ENCODE results near the gene ADGRL3. TPM values are rescaled to one million over a fixed set of nuclear protein-coding genes. Genes with fewer than 3 reads are reported as not detected.

ADGRL3 gene
- total and polyA plus RNA-seq, 4 donors: 0.07 to 1.7 (median 0.82) TPM

DNA sequence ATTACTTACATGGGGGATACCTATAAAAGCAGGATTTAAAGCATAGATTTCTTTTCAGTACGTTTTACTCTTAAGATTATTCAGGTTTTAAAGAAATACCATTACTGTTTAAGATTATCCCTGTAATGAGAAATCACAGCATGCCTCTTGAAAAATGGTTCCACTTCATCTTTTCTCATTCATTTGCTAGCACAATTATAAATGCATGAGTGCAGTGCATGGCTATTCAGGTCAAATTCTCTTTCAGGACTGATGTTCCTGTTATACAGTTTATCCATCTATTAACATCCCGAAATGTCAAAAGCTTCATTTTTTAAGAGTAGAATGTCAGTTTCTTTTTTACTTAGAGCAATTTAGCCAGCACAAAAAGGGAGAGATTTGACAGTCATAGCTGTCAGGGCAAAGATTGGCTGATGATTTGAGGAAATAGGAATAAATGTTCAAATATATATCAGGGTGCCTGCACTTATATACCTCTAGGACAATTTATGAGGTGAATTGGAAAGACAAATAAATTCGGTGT is 135.2 kb downstream of the ADGRL3 start:
- 61% methylated on average over 3 of the region's 3 CpGs for WGBS
- Histone ChIP-seq H3K36me3 (ENCODE audit: control insufficient read depth in 4 of 4, insufficient read depth in 3 of 4, low read depth in 1 of 4, low read length in 3 of 4) (no peaks in the 10 kb centered on the region), H3K4me3 (ENCODE audit: low read depth in 1 of 3, low read length in 3 of 3) (no peak overlapping the region), H3K27ac (ENCODE audit: low read depth in 1 of 2, low read length in 2 of 2) (no peak overlapping the region), H3K4me1 (ENCODE audit: control insufficient read depth in 4 of 4, insufficient read depth in 4 of 4, low read length in 3 of 4) (no peaks in the 10 kb centered on the region), H3K9me3 (ENCODE audit: control insufficient read depth in 4 of 4, low read length in 3 of 4) (no peaks in the 10 kb centered on the region), H3K27me3 (ENCODE audit: control insufficient read depth in 4 of 4, insufficient read depth in 4 of 4, low read length in 3 of 4) (peaks cover 0 to 4% (median 0%) of the 10 kb centered on the region in 4 donors), H3K9ac (ENCODE audit: low read depth in 1 of 2, low read length in 2 of 2) (no peak overlapping the region)
- TF ChIP-seq, protein P1, sequence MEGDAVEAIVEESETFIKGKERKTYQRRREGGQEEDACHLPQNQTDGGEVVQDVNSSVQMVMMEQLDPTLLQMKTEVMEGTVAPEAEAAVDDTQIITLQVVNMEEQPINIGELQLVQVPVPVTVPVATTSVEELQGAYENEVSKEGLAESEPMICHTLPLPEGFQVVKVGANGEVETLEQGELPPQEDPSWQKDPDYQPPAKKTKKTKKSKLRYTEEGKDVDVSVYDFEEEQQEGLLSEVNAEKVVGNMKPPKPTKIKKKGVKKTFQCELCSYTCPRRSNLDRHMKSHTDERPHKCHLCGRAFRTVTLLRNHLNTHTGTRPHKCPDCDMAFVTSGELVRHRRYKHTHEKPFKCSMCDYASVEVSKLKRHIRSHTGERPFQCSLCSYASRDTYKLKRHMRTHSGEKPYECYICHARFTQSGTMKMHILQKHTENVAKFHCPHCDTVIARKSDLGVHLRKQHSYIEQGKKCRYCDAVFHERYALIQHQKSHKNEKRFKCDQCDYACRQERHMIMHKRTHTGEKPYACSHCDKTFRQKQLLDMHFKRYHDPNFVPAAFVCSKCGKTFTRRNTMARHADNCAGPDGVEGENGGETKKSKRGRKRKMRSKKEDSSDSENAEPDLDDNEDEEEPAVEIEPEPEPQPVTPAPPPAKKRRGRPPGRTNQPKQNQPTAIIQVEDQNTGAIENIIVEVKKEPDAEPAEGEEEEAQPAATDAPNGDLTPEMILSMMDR (IDR thresholded peaks at IDR 0.05; ENCODE audit: low read depth, low read length, missing input control): no peak
- TF ChIP-seq, protein P2, sequence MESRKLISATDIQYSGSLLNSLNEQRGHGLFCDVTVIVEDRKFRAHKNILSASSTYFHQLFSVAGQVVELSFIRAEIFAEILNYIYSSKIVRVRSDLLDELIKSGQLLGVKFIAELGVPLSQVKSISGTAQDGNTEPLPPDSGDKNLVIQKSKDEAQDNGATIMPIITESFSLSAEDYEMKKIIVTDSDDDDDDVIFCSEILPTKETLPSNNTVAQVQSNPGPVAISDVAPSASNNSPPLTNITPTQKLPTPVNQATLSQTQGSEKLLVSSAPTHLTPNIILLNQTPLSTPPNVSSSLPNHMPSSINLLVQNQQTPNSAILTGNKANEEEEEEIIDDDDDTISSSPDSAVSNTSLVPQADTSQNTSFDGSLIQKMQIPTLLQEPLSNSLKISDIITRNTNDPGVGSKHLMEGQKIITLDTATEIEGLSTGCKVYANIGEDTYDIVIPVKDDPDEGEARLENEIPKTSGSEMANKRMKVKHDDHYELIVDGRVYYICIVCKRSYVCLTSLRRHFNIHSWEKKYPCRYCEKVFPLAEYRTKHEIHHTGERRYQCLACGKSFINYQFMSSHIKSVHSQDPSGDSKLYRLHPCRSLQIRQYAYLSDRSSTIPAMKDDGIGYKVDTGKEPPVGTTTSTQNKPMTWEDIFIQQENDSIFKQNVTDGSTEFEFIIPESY (IDR thresholded peaks at IDR 0.05): no peak
- no peak for TF ChIP-seq SP1 (IDR thresholded peaks at IDR 0.05)
- no peak for TF ChIP-seq FOXA2 (IDR thresholded peaks at IDR 0.05)
- no peak for TF ChIP-seq TAF1 (conservative IDR thresholded peaks at IDR 0.05)
- no peak for TF ChIP-seq RAD21 (IDR thresholded peaks at IDR 0.05)
- TF ChIP-seq HNF4A (conservative IDR thresholded peaks at IDR 0.05): no peak
- TF ChIP-seq YY1 (IDR thresholded peaks at IDR 0.05): no peak
- TF ChIP-seq, protein P3, sequence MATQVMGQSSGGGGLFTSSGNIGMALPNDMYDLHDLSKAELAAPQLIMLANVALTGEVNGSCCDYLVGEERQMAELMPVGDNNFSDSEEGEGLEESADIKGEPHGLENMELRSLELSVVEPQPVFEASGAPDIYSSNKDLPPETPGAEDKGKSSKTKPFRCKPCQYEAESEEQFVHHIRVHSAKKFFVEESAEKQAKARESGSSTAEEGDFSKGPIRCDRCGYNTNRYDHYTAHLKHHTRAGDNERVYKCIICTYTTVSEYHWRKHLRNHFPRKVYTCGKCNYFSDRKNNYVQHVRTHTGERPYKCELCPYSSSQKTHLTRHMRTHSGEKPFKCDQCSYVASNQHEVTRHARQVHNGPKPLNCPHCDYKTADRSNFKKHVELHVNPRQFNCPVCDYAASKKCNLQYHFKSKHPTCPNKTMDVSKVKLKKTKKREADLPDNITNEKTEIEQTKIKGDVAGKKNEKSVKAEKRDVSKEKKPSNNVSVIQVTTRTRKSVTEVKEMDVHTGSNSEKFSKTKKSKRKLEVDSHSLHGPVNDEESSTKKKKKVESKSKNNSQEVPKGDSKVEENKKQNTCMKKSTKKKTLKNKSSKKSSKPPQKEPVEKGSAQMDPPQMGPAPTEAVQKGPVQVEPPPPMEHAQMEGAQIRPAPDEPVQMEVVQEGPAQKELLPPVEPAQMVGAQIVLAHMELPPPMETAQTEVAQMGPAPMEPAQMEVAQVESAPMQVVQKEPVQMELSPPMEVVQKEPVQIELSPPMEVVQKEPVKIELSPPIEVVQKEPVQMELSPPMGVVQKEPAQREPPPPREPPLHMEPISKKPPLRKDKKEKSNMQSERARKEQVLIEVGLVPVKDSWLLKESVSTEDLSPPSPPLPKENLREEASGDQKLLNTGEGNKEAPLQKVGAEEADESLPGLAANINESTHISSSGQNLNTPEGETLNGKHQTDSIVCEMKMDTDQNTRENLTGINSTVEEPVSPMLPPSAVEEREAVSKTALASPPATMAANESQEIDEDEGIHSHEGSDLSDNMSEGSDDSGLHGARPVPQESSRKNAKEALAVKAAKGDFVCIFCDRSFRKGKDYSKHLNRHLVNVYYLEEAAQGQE (IDR thresholded peaks at IDR 0.05): no peak
- TF ChIP-seq, protein P4, sequence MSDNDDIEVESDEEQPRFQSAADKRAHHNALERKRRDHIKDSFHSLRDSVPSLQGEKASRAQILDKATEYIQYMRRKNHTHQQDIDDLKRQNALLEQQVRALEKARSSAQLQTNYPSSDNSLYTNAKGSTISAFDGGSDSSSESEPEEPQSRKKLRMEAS (IDR thresholded peaks at IDR 0.05): no peak
- no peak for TF ChIP-seq FOXA1 (IDR thresholded peaks at IDR 0.05)
- TF ChIP-seq NR2F2 (IDR thresholded peaks at IDR 0.05): no peak
- TF ChIP-seq, protein P5, sequence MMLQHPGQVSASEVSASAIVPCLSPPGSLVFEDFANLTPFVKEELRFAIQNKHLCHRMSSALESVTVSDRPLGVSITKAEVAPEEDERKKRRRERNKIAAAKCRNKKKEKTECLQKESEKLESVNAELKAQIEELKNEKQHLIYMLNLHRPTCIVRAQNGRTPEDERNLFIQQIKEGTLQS (IDR thresholded peaks at IDR 0.05): no peak
- TF ChIP-seq RXRA (IDR thresholded peaks at IDR 0.05): no peak
- no peak for TF ChIP-seq HNF4G (IDR thresholded peaks at IDR 0.05)
- no peak for TF ChIP-seq GABPA (IDR thresholded peaks at IDR 0.05 in 1 of 2, conservative IDR thresholded peaks at IDR 0.05 in 1 of 2)
- DNase-seq (ENCODE audit: low spot score): no peak

DNA sequence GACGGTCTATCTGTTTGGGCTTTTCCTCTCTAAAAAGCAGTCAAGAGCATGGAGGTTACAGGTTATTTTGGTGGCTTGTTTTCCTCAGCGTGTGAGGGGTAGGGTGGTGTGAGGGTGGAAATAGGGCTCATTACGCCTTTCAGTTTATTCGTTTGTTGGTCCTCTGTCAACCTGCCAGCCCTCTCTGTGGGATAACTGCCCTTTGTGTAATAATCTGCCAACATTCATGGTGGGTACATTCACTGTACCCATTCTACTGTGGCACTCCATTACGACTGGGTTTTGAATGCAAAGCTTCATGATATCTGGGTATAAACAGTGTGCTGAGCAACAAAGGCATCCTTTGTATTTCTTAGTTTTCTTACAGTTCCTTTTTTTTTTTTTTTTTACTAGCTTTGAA is 136.4 kb downstream of the ADGRL3 start:
- TF ChIP-seq, protein P1 (IDR thresholded peaks at IDR 0.05; ENCODE audit: low read depth, low read length, missing input control): no peak
- TF ChIP-seq YY1 (IDR thresholded peaks at IDR 0.05): no peak
- no peak for TF ChIP-seq HNF4G (IDR thresholded peaks at IDR 0.05)
- TF ChIP-seq, protein P5 (IDR thresholded peaks at IDR 0.05): no peak
- no peak for TF ChIP-seq FOXA1 (IDR thresholded peaks at IDR 0.05)
- no peak for TF ChIP-seq FOXA2 (IDR thresholded peaks at IDR 0.05)
- no peak for TF ChIP-seq GABPA (IDR thresholded peaks at IDR 0.05 in 1 of 2, conservative IDR thresholded peaks at IDR 0.05 in 1 of 2)
- TF ChIP-seq EGR1 (IDR thresholded peaks at IDR 0.05; ENCODE audit: low read depth in 2 of 2): no peak
- TF ChIP-seq, protein P2 (IDR thresholded peaks at IDR 0.05): no peak
- no peak for TF ChIP-seq JUND (IDR thresholded peaks at IDR 0.05)
- no peaks in the 10 kb centered on the region for H3K9me3 ChIP-seq (ENCODE audit: control insufficient read depth in 4 of 4, low read length in 3 of 4)
- H3K9ac ChIP-seq (ENCODE audit: low read depth in 1 of 2, low read length in 2 of 2): no peak overlapping the region
- H3K4me1 ChIP-seq (ENCODE audit: control insufficient read depth in 4 of 4, insufficient read depth in 4 of 4, low read length in 3 of 4): no peaks in the 10 kb centered on the region
- no peak for DNase-seq (ENCODE audit: low spot score)
- no peaks in the 10 kb centered on the region for H3K36me3 ChIP-seq (ENCODE audit: control insufficient read depth in 4 of 4, insufficient read depth in 3 of 4, low read depth in 1 of 4, low read length in 3 of 4)
- no peak overlapping the region for H3K27ac ChIP-seq (ENCODE audit: low read depth in 1 of 2, low read length in 2 of 2)
- H3K27me3 ChIP-seq (ENCODE audit: control insufficient read depth in 4 of 4, insufficient read depth in 4 of 4, low read length in 3 of 4): peaks cover 0 to 4% (median 0%) of the 10 kb centered on the region in 4 donors
- H3K4me3 ChIP-seq (ENCODE audit: low read depth in 1 of 3, low read length in 3 of 3): no peak overlapping the region
- 47% methylated on average over 5 of the region's 5 CpGs for WGBS

All from liver (tissue), 9 donors.